NCI-H2196 treated with DMSO at 0.1 percent for 48 hours (cell line): ENCODE results near the gene SHANK3.
"Not testable (repeated sequence)": the region's sequence is repeated elsewhere in the genome, so short reads cannot be mapped to it uniquely, and the experiment has no call there.

ENCODE experiments used
- DNase-seq: peaks from one replicate; lab custom pipeline; 2025; ENCODE audit not compliant: unreplicated experiment; lab: John Stamatoyannopoulos, UW

SHANK3 gene

DNA sequence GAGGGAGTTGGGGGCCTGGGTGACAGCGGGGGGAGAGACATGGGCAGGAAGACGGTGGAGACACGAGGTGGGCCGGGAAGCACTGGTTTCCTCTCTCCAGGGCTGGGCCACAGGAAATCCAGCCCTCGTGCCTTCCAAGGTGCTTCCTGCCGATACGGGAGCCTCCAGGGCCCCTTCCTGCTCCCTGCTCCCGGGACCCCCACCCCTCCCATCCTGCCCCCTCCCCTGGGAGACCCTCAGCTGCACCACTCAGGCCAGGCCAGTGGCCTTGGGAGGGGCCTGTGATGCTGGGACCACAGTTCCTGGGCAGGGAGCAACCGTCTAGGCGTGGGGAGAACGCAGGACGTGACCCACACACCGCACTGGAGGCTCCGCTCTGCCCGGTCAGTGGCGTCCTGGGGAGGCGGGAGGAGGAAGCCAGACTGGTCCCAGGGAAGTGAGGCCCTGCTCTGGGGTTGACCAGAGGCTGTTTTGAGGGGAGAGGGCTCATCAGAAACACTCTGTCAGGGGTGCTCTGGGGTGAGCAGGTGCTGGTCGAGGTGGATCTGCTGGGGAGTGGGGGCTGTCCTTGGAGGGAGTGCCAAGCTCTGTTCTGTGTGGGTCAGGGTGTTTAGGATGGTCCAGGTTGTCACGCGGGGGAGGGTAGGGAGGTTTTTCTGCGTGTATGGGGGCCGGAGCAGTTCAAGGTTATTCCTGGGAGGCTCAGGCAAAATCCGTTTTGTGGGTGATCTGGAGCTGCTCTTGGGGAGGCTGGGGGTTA lies at the start of gene SHANK3:
Gene SHANK3 (plus strand): TSS at position 353 of the 760 bp plus-strand sequence.
- DNase-seq = no peak

DNA sequence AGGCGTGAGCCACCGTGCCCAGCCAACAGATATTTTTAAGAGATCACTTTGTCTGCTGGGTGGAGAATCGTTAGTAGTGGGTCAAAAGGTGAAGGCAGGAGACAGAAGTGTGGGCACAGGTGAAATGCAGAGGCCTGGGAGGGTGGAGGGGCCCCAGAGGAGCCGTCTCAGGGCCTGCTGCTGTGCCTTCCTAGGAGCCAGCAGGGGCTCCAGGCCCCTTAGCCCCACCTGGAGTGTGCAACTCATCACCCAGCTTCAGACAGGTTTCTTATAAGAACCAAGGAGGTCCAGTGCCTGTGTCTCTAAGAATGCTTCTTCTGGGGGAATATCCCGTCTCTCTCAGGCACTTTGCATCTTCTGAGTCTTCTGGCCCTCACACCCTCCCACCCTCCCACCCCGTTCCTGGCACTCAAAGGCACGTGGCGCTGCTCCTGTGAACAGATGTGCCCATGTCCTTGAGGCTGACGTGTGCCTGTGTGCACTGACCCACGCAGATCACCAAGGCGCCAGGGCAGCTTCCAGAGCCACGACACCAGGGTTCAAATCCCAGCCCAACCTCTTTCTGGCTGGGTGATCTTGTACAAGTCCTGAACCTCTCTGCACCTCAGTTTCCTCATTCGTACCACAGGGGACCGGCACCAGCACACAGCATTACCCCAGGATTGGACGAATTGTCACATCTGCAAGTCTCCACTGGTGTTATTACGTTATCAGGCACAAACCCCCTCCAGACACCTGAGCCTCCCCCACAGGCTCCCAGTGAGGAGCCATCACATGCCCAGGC lies 48.1 kb upstream of the SHANK3 start:
- DNase-seq = no peak

DNA sequence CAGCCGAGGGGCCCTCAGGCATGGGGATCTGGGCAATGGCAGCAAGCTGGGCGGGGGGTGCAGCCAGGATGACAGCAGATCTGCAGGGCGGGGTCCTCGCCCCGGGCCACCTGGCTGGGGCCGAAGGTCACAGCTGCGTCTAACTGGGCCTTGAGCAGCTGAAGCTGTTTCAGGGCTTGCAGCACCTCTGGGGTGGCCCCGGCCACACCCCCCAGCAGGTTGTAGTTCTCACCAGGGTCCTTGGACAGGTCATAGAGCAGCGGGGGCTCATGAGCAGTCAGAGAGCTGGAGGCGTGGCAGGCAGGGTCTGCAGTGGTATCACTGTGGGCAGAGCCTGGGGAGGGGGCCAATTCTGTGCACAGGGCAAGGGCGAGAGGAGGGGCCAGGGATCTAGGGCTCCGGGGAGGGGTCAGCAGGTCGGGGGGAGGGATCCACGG lies 47.5 kb upstream of the SHANK3 start:
- no peak for DNase-seq

DNA sequence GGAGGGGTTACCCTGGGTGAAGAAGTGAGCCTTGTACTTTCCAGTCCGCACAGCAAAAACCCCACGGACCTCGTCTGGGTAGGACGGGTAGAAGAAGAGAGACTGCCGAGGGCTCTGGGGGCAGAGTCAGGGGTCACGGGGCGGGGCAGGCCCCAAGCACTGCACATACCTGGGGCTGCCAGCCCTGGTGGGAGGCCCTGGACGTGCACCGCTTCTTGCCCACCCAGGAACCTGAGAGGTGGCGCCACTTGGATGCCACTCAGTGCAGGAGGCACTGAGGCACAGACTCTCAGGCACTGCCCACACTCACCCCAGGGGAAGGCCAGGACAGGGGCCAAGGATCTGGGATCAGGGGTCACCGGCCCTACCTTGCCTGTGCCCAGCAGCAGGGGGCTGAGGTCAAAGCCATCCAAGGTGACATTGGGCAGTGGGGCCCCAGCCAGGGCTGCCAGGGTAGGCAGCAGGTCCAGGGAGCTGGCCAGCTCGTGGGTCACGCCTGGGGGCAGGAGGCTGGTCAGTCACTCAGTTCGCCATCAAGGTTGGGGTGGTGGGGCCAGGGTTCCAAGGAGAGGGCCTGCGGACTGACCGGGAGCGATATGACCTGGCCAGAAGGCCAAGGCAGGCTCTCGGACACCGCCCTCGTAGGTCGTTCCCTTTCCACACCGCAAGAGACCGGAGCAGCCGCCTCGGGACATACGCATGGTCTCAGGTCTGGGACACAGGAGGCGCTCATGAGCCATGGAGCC lies 46.9 kb upstream of the SHANK3 start:
- no peak for DNase-seq

DNA sequence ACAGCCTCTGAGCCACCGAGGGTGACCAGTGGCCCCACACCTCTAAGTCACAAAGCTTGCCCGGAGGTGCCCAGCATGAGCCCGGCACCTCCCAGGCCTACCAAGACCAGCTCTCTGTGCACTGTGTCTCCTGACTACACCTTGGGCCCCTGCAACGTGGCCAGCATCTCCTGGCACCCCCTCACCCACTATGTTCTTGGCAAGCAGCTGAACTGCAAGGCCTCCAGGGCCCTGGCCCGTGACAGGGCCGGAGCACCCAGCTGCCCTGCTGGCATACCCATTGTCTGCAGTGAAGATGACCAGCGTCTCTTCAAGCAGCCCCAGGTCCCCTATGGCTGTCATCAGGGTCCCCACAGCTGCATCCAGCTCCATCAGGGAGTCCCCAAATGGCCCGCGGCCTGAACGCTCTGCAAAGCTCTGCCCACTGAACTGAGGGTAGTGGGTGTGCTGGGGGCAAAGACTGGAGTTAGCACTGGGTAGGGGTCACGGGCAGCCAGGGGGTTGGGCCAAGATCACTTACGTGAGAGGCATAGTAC lies 46.2 kb upstream of the SHANK3 start:
- DNase-seq = no peak

DNA sequence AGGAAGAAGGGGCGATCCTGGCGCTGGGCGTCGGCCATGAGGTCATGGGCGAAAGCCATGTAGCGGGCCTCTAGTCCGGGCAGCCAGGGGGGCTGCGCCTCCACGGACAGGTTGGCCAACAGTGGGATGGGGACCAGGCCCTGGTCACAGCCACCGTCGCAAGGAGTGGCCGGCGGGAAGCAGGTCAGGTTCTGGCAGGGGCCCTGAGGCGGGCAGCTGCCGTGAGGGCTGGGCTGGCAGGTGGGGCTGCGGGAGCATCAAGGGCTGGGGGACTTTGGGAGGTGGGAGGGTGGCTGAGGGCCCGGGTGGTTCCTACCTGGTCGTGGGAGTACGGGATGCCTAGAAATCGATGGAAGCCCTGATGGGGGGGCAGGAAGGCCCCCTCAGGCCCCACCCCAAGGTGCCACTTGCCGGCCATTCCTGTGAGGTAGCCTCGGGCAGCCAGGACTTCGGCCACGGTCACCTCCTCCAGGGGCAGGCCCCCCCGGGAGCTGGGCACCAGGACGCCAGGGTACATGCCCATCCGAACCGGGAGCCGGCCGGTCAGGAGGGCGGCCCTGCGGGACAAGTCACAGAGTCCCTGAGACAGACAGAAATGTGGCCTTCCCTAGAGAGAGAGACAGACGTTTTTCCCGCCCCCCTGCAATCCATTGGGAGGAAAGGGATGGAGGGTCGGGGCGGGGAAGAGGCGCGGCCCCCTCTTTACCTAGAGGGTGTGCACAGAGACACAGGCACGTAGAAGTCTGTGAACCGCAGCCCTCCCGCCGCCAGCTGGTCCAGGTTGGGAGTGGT lies 45.6 kb upstream of the SHANK3 start:
- DNase-seq = no peak

DNA sequence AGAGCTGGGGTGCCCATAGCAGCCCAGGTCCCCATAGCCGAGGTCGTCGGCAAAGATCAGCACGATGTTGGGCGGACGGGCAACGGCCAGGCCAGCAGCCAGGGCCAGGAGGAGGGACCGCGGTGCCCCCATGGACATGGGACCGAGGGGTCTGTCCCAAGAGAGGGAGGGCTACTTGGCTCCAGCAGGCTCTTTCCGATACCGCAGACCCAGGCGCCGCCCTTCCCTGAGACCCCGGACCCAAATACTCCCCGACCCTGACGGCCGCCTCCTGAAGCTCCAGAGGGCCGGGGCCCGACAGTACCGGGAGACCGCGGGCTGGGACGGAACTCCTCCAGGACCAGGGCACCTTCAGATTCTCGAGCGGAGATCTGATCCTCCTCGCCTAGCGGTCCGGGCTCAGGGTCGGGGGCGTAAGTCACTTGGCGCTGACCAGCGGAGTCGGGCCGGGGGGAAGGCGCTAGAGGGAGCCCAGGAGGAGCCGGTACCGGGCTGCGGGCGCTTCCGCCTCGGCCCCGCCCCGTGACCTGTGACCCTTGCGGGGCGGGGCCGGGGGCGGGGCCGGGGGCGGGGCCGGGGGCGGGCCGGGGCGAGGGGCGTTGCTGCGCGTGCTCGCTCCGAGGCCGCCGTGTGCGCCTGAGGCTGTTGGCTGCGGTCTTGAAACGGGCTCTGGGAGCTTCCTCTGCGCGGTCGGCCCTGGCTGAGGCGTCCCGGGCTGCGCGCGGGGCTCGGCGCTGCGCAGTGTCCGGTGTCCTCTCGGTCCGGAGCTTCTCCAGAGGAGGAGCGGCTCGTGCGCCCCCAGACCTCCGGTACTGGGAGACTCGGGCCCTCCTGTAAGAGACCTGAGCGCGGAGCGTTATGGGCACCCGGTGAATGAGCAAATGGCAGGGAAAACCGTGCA lies 44.7 kb upstream of the SHANK3 start, which contains the start of gene ARSA:
Gene ARSA (minus strand): TSS at position 511 of the 901 bp plus-strand sequence. CDS start 373 bp downstream, at position 138.
- peak; percentile 37 for DNase-seq

DNA sequence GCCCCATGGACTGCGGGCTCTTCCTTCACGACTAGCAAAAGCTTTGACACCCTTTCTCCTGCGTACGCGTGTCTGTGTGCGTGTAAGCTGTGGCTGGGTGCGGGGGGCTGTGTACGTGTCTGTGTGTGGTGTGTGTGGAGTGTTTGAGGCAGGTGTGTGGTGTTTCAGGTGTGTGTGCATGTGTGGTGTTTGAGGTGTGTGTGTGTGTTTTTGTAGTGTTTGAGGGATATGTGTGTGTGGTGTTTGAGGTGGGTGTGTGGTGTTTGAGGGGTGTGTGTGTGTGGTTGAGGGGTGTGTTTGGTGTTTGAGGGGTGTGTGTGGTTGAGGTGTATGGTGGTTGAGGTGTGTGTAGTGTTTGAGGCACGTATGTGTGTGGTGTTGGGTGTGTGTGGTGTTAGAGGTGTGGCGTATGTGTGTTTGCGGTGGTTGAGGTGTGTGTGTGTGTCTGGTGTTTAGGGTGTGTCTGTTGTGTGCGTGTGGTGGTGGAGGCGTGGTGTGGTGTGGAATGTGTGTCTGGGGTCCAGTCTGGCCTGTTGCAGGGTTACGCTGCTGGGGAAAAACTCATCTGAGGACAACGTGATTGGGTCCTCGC lies 44.0 kb upstream of the SHANK3 start:
- DNase-seq = no peak

DNA sequence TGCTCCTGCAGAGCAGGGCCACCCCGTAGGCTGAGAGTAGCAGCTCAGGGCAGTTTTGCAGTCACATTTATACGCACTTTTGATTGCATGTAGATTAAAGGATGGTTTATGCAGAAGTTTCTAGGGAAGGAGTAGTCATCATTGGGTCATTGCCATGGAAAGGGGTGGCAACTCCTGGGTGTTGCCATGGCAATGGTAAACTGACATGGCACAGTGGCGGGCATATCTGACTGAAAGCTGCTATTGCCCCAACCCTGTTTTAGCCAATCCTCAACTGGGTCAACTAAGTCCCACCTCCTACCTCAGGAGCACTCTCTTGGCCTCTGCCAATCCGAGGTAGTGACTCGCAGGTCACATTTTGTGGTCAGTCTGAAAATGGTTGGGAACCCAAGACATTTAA lies 42.2 kb upstream of the SHANK3 start:
- DNase-seq = no peak

DNA sequence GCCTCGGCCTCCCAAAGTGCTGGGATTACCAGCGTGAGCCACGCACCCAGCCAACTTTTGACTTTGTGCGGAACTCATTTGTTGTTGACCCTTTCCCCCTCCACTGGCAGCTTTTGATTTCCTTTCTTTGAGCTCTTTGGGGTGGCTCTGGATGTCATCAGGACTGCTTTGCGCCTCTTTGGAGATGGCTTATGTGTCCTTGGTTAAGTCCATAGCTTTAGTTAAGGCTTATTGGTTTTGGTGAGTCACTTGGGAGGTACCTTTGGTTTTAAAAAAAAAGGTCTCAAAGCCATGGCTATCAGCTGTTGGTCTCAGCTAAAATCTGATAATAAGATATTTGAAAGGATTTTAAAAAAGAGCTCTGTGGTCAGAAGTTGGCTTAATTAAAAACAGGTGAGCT lies 39.5 kb upstream of the SHANK3 start:
- no peak for DNase-seq

DNA sequence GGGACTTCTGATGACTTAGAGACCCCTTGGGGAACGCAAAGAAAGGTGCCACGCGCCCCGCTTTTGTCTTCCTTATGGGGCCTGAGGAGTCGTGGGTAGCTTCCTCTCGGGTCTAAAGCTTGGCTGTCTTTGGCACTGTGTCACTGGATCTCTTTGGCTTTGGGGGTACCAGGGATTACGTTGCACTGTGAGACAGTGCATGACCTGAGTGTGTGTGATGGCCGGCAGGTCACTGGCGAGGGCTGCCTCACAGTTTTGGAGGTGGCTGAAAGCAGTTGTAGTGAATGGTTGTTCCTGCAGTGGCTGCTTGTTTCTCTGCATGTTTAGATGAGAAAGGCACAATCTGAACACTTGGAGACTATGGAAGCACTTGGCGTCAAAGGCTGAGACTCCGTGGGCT lies 38.9 kb upstream of the SHANK3 start:
- no peak for DNase-seq

DNA sequence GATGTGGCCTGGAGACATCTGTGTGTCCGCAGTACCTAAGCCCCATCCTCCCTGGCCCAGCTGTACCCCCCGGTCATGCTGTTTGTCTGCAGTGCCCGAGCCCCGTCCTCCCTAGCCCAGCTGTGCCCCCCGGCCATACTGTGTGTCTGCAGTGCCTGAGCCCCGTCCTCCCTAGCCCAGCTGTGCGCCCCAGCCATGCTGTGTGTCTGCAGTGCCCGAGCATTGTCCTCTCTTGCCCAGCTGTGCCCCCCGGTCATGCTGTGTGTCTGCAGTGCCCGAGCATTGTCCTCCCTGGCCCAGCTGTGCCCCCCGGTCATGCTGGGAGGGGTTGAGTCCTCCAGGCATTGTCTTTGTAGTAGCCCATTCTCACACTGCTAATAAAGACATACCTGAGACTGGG lies 37.0 kb upstream of the SHANK3 start:
- DNase-seq = no peak

DNA sequence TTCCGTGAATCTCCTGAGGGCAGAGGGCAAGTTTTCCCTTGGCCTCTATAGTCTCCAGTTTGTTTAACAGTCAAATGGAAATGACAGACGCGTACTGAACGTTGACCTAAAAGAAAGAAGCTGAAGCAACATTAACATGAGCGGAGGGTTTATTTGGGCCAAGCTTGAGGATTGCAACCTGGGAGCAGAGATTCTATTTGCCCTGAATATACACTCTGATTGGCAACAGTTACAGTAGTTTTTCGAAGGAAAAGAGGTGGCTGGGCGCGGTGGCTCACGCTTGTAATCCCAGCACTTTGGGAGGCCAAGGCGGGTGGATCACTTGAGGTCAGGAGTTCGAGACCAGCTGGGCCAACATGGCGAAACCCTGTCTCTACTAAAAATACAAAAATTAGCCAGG lies 32.3 kb upstream of the SHANK3 start:
- DNase-seq = not testable (repeated sequence)

DNA sequence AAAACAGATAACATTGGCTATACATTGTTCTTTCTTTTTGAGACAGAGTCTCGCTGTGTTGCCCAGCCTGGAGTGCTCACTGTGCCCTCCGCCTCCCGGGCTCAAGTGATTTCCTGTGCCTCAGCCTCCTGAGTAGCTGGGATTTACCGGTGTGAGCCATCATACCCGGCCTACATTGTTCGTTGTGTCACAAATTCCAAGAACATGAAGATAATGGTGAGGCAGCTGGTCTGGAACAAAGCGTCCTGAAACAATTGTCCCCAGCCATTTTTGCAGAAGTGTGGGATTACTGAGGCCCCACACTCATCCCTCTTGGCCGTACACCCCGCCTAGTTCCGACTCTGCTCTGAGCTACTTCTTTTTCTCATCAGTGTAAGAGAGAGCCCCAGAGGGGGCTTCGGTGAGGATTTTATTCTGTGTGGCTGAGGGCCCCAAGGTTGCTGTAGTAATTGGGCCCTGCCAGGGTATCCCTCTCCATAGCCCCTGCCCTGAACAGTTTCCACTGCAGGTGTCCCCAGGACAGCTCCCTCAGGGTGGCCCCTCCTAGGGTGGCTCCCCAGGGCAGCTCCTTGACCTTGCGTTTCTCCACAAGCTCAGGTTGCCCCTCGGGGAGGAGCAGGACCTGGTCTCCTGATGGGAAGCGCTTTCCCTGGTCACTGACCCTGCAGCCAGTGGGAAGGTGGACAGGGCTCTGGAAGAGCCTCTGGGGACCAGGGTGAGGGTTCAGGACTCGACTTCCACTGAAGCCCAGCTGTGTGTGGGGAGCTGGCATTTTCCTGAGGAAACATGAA lies 31.6 kb upstream of the SHANK3 start:
- DNase-seq = no peak

DNA sequence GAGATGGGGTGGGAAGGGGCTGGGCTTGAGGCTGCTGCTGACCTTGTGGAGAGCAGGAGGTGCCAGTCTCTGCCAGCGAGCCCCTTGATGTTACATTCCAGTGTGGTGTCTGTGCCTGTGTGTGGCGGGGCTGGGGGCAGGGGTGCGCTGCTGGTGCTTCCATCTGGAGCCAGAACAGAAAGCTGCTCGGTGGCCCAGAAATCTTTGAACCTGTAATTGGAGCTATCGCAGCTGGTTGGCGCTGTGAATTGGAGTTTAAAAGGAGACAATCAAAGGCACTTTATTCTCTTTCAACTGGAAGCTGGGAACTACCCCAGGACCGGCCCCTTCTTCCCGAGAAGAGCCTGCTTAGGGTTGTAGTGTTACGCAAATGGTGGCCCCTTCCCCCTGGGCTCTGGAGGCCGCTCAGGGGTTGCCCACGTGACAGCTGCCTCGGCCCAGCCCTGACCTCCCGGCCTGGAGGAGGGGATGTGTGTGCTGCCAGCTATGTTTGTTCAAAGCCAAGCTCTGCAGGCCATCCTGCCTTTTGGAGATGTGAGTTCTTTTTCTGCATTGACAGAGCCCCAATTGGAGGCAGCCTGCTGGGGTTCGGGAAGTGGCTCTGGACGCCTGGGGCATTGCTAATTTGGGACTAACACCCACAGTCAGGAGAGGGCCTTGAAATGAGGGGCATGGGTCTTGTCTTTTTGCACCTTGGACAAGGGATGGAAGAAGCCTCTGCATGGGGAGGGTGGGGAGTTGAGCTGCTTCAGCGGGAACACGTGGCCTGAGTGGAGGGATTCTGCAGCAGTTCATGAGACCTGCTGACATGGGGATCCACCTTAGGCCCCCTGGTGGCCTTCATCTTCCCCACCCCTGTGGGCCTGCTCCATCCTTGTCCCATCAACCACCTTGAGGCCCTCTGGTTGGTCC lies 30.7 kb upstream of the SHANK3 start:
- no peak for DNase-seq

DNA sequence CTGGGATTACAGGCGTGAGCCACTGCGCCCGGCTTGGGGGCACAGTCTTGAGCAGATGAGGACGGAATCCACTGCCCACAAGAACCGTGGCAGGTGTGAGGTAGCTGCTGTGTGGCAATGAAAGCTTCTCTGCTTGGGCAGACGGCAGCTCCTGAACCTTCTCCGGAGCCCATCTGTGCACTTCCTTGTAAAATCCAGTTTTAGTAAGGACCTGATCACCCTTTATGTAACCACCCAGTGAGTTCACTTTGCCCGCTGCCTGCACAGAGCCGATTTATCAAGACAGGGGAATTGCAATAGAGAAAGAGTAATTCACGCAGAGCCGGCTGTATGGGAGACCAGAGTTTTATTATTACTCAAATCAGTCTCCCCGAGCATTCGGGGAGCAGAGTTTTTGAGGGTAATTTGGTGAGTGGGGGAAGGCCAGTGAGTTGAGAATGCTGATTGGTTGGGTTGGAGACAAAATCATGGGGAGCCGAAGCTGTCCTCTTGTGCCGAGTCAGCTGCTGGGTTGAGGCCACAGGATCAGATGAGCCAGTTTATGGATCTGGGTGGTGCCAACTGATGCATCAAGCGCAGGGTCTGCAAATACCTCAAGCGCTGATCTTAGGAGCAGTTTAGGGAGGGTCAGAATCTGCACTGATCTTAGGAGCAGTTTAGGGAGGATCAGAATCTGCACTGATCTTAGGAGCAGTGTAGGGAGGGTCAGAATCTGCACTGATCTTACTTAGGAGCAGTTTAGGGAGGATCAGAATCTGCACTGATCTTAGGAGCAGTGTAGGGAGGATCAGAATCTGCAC lies 29.4 kb upstream of the SHANK3 start:
- not testable (repeated sequence) for DNase-seq

DNA sequence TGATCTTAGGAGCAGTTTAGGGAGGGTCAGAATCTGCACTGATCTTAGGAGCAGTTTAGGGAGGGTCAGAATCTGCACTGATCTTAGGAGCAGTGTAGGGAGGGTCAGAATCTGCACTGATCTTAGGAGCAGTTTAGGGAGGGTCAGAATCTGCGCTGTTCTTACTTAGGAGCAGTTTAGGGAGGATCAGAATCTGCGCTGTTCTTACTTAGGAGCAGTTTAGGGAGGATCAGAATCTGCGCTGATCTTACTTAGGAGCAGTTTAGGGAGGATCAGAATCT lies 28.9 kb upstream of the SHANK3 start:
- not testable (repeated sequence) for DNase-seq
